Sigmoid colon (tissue), 7 donors: Measurements from ENCODE around the gene DDA1. TPM values are rescaled to one million over a fixed set of nuclear protein-coding genes. Genes with fewer than 3 reads are reported as not detected.
"Not testable (repeated sequence)": the region's sequence is repeated elsewhere in the genome, so short reads cannot be mapped to it uniquely, and the experiment has no call there.

Source experiments
- DNase-seq: peaks from one replicate; pipeline ENCODE4 v3.0.0-alpha.2; 2019
- H3K27ac ChIP-seq, 4 donors: fragments of 200-600 bp; sonication (generic); one replicate each; pipeline ENCODE4 v1.5.1; 2016 to 2019; ENCODE audit warnings: mild to moderate bottlenecking in 1 of 4
- H3K27me3 ChIP-seq, 3 donors: fragments of 200-600 bp; sonication (generic); one replicate each; pipeline ENCODE4 v1.5.1; 2019; ENCODE audit warnings: mild to moderate bottlenecking in 1 of 3
- H3K36me3 ChIP-seq, 4 donors: fragments of 200-600 bp; sonication (generic); one replicate each; pipeline ENCODE4 v1.5.1; 2016 to 2019
- H3K4me1 ChIP-seq, 4 donors: fragments of 200-600 bp; sonication (generic); one replicate each; pipeline ENCODE4 v1.5.1; 2017 to 2019
- H3K4me3 ChIP-seq, 4 donors: fragments of 200-600 bp; sonication (generic); one replicate each; pipeline ENCODE4 v1.5.1; 2017 to 2019; ENCODE audit warnings: mild to moderate bottlenecking in 2 of 4, moderate library complexity in 1 of 4
- H3K9me3 ChIP-seq, 4 donors: fragments of 200-600 bp in 3 of 4; sonication (generic) in 3 of 4; one replicate each; pipeline versions ENCODE4 v1.5.1 to v1.6.1; 2013 to 2019
- CTCF ChIP-seq, 4 experiments: fragments of 450-650 bp in 3 of 4; fragments of 200-600 bp in 1 of 4; IDR thresholded peaks; one replicate each; pipeline ENCODE4 v1.5.1; 2016 to 2019; ENCODE audit warnings: antibody characterized with exemption in 4 of 4, mild to moderate bottlenecking in 3 of 4, moderate library complexity in 2 of 4
- EP300 ChIP-seq, 4 donors: sonication (generic); formaldehyde crosslinking; IDR thresholded peaks; one replicate each; pipeline ENCODE4 v1.6.1; 2017; ENCODE audit warnings: antibody characterized with exemption in 4 of 4
- POLR2A ChIP-seq, 2 donors: fragments of 450-650 bp; IDR thresholded peaks; one replicate each; pipeline ENCODE4 v1.6.1; 2016; ENCODE audit warnings: antibody characterized with exemption in 2 of 2, mild to moderate bottlenecking in 2 of 2, moderate library complexity in 2 of 2
- POLR2AphosphoS5 ChIP-seq, 4 donors: sonication (generic); formaldehyde crosslinking; IDR thresholded peaks; one replicate each; pipeline ENCODE4 v1.6.1; 2017; ENCODE audit warnings: antibody characterized with exemption in 4 of 4
- WGBS, 2 donors: extraction: QIAGEN DNeasy Blood & Tissue Kit; methylation state at CpG; one replicate each; pipeline ENCODE4 v1.1.7; 2013; 5-methylcytosine and 5-hydroxymethylcytosine counted together
- intact Hi-C: fragments of 100-400 bp; cut with DNase I; formaldehyde crosslinking; loops from one replicate; pipeline ENCODE4 v1.15.1; 2023
- polyA plus RNA-seq, 3 donors: library from polyadenylated mRNA; stranded (reverse); fragments of 200-250 nt; gene quantifications; one replicate each; pipeline ENCODE4 v1.2.3, GENCODE V29; 2013
- total RNA-seq, 4 donors: library from RNA; depleted of rRNA; stranded (reverse); fragments of >200 nt; gene quantifications; one replicate each; pipeline ENCODE4 v1.1.0, GENCODE V29; 2016
- donor health status: healthy with polysubstance abuse.
- donor health status: Bipolar disorder and iron deficiency.
- donor health status: healthy.

Gene DDA1
- total and polyA plus RNA-seq, 7 donors: 6.1 to 101 (median 10.3) TPM

GRCh38 chr19:17266975-17267788 is 42.2 kb upstream of the DDA1 start, which contains the start of gene BABAM1:
TSS of gene BABAM1 (plus strand) at chr19:17267443. CDS start at chr19:17268807, 1,364 bp downstream.
- peaks cover 0 to 37% (median 16%) of the 10 kb centered on the region in 4 donors for H3K36me3 ChIP-seq
- peaks cover 0 to 13% (median 11%) of the 10 kb centered on the region in 4 donors for H3K4me1 ChIP-seq
- intact Hi-C loops: loop anchor here (2.0 kb wide), 2 partner anchors 22 to 52 kb away; partner anchors contain the start of genes NR2F6 and USE1
- DNase-seq: peak; percentile 98
- H3K4me3 ChIP-seq: peak within 1 kb of the TSS; percentile 61 to 92 (median 75)
- no peaks in the 10 kb centered on the region for H3K9me3 ChIP-seq
- H3K27me3 ChIP-seq: no peaks in the 10 kb centered on the region
- H3K27ac ChIP-seq: peak within 1 kb of the TSS; percentile 80 to 86 (median 80)
- WGBS, 2 donors: 0% methylated on average over 27 of the region's 27 CpGs
- TF ChIP-seq POLR2A (IDR thresholded peaks at IDR 0.05) (peak in 1 of 2 donors; percentile 7), CTCF (IDR thresholded peaks at IDR 0.05) (no peak), EP300 (IDR thresholded peaks at IDR 0.05) (no peak), POLR2AphosphoS5 (IDR thresholded peaks at IDR 0.05) (peak; percentile 47 to 75 (median 68))

GRCh38 chr19:17268754-17269153 is 40.6 kb upstream of the DDA1 start:
- intact Hi-C loops: no loop called here
- peaks cover 0 to 52% (median 23%) of the 10 kb centered on the region in 4 donors for H3K36me3 ChIP-seq

GRCh38 chr19:17274892-17275291 is 34.5 kb upstream of the DDA1 start:
- DNase-seq, H3K27ac ChIP-seq, H3K4me3 ChIP-seq, intact Hi-C loops, H3K27me3 ChIP-seq, H3K4me1 ChIP-seq, H3K9me3 ChIP-seq: not testable (repeated sequence)
- peaks cover 24 to 98% (median 60%) of the 10 kb centered on the region in 4 donors for H3K36me3 ChIP-seq
- 98 to 99% methylated on average over 3 of the region's 3 CpGs for WGBS, 2 donors

More at GRCh38 chr19:17268754-17269153, 40.6 kb upstream of the DDA1 start:
- DNase-seq: no peak
- H3K27me3 ChIP-seq: no peaks in the 10 kb centered on the region
- TF ChIP-seq POLR2AphosphoS5 (IDR thresholded peaks at IDR 0.05) (no peak), POLR2A (IDR thresholded peaks at IDR 0.05) (no peak), CTCF (IDR thresholded peaks at IDR 0.05) (no peak), EP300 (IDR thresholded peaks at IDR 0.05) (no peak)
- peaks cover 0 to 13% (median 11%) of the 10 kb centered on the region in 4 donors for H3K4me1 ChIP-seq
- no peak overlapping the region for H3K4me3 ChIP-seq
- no peak overlapping the region for H3K27ac ChIP-seq
- no peaks in the 10 kb centered on the region for H3K9me3 ChIP-seq
- WGBS, 2 donors: 94 to 95% methylated on average over 13 of the region's 13 CpGs

GRCh38 chr19:17275441-17276175 is 33.8 kb upstream of the DDA1 start:
- intact Hi-C loops: no loop called here
- H3K4me1 ChIP-seq: no peaks in the 10 kb centered on the region
- WGBS, 2 donors: 94 to 95% methylated on average over 19 of the region's 19 CpGs
- H3K4me3 ChIP-seq: no peak overlapping the region
- H3K36me3 ChIP-seq: peaks cover 24 to 91% (median 57%) of the 10 kb centered on the region in 4 donors
- H3K9me3 ChIP-seq: no peaks in the 10 kb centered on the region
- H3K27ac ChIP-seq: no peak overlapping the region
- no peak for DNase-seq
- no peaks in the 10 kb centered on the region for H3K27me3 ChIP-seq
- TF ChIP-seq POLR2AphosphoS5 (IDR thresholded peaks at IDR 0.05): no peak
- TF ChIP-seq EP300 (IDR thresholded peaks at IDR 0.05): no peak
- no peak for TF ChIP-seq CTCF (IDR thresholded peaks at IDR 0.05)
- TF ChIP-seq POLR2A (IDR thresholded peaks at IDR 0.05): no peak

- intact Hi-C loops: no loop called here
- H3K27ac ChIP-seq: no peak overlapping the region
- no peaks in the 10 kb centered on the region for H3K9me3 ChIP-seq
- H3K4me3 ChIP-seq: no peak overlapping the region
- DNase-seq: no peak
- 80 to 92% methylated on average over 3 of the region's 3 CpGs for WGBS, 2 donors
- TF ChIP-seq POLR2A (IDR thresholded peaks at IDR 0.05) (no peak), CTCF (IDR thresholded peaks at IDR 0.05) (no peak), POLR2AphosphoS5 (IDR thresholded peaks at IDR 0.05) (no peak)
- H3K36me3 ChIP-seq: peaks cover 20 to 53% (median 33%) of the 10 kb centered on the region in 4 donors
- peaks cover 0 to 18% (median 15%) of the 10 kb centered on the region in 4 donors for H3K4me1 ChIP-seq
- H3K27me3 ChIP-seq: peaks cover 11 to 15% (median 15%) of the 10 kb centered on the region in 3 donors
These were observed 29.9 kb upstream of the DDA1 start for GRCh38 chr19:17279436-17279835.
